Dermis microvascular lymphatic vessel endothelial cell (primary cell): ENCODE measurements around the gene RALGPS1. TPM values are rescaled to one million over a fixed set of nuclear protein-coding genes. Genes with fewer than 3 reads are reported as not detected.

Source experiments
- DNase-seq, 2 donors: peaks; one replicate each; pipeline versions ENCODE4 v3.0.0 to v3.0.0-alpha.2; 2010; ENCODE audit warnings: low read depth in 2 of 2
- total RNA-seq: library from RNA; depleted of rRNA; stranded (reverse); fragments of >200 nt; gene quantifications from 2 replicates; pipeline ENCODE4 v1.2.1, GENCODE V29; 2014

Gene RALGPS1
- total RNA-seq, 1 donor from 2014 or later: 3.9 TPM

DNA sequence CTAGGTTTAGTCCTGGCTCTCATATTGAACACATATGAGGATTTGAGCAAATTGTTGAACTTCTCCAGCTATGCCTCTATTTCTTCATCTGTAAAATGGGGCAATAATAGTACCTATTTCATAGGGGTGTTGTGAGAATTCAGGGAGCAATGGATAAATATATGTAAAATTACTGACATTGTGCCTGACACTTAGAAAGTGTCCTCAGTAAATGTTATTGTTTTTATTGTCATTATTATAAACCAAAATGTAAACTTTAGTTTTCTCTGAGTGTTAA lies 106.2 kb downstream of the RALGPS1 start:
- no peak for DNase-seq

- peak in 1 of 2 donors; percentile 8 for DNase-seq
Observed at GRCh38 chr9:127021664-127022363, 107.2 kb downstream of the RALGPS1 start.

DNA sequence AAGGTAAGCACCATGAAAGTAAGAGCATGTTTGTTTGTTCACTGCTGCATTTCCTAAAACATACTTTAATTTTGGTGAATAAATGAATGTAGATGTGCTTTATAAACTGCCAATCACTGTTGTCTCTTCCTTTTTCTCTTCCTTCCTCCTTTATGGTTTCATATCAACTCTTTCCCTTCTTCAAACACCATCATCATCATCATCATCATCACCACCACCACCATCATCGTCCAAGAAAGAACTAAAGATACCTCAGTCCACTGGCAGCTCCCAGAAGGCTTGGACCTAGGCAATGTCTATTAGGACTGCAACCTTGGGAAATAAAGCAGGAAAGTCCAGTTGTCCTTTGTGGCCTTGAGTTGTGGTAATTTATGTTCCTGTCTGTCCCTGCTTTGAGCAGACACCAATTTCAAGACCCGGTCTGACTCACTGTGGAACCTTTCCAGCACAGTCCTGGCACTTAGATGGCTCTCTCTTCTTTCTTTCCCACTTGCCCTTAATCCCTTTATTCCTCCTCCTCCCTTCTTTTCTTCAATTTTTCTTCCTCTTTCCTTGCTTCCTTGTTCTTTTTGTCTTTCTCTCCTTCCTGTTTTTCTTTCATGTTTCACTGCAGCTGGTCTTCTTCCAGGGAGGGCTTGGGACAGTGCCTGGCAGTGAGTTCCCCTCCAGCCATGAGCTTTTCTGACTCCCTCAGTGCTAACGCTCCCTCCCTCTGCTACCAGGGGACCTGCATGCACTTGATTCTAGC lies 108.5 kb downstream of the RALGPS1 start:
- no peak for DNase-seq

- no peak for DNase-seq
Observed at GRCh38 chr9:127025042-127025441, 110.5 kb downstream of the RALGPS1 start.

- no peak for DNase-seq
Observed at GRCh38 chr9:127027694-127028093, 113.1 kb downstream of the RALGPS1 start.

DNA sequence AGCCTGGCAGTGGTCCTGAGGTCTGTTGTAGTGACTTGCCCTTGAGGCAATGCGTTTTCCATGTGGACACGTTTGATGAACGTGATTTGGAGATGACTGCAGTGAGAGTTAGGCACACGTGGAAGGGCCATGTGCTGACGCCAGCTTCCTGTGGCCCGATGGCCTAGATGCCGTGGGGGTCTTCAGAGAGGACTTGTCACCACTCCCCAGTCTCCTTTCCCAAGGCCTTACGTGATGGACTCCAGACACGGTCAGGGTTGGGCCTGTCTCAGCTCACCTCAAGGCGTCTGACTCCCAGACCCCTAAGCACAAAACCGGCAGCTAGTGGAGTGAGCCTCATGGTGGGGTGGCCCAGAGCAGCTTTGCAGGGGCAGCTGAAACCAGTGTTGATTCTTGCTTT lies 115.0 kb downstream of the RALGPS1 start:
- no peak for DNase-seq

DNA sequence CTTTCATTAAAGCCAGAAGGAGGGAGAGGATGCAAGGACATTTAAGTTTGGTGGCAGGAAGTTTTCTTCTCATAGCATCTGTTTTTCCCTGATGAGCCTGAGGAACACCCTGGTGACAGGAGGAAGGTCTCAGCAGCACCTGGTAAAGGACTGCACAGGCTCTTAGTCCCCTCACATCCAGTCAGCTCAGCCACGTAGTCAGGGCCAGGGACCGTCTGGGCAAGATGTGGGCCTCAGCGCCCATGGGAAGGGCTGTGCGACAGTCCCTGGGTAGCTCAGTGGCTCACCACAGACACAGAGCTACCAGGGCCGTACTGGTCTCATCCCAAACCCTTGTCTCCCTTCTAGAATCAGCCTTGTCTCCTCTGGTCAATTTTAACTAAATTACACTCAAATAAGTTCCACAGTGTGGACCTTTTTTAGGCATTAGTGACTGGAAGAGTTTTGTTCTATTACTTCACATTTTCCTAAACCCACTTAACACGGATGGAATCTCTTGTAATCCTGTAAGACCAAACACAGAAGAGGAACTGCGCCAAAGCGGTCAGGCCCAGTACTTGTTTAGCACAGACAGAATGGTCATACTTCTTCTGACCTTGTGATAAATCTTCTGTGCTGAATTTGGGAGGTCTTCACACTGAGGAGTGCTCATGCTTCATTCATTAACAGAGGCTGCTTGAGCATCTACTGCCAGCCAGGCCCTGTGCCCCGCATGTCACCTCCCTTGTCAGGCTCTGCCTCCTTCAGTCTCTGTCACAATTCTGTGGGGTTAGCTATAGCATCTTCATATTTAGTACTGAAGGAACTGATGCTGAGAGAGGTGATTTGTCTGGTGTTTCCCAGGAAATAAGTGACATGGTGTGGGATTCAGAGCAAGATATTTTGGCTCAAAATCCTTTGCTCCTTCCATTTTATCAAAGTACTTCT lies 116.5 kb downstream of the RALGPS1 start:
- DNase-seq: no peak

- no peak for DNase-seq
Observed at GRCh38 chr9:127032256-127032655, 117.7 kb downstream of the RALGPS1 start.

GRCh38 chr9:127033061-127033460 lies 118.5 kb downstream of the RALGPS1 start:
- DNase-seq: no peak

DNA sequence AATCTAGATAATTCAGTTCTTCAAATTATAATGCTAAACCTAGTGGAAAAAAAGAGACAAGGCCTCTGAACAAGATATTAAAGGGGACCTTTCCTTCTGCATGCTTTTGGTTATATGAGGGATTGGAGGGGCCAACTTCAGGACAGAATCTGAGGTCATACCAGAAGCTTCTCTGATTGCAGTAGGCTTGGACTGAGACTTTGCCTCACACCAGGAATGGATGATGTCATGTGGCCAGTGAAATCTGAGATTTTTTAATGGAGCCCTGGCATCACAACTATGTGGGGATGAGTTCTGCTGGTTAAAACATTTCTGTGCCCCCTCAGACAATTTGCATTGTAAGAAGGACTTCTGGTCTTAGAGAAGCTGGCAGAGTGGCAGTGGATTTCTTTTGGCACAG lies 119.2 kb downstream of the RALGPS1 start:
- no peak for DNase-seq

- no peak for DNase-seq
Observed at GRCh38 chr9:127034691-127035090, 120.1 kb downstream of the RALGPS1 start.

- DNase-seq: no peak
Observed at GRCh38 chr9:127035423-127035822, 120.8 kb downstream of the RALGPS1 start.

DNA sequence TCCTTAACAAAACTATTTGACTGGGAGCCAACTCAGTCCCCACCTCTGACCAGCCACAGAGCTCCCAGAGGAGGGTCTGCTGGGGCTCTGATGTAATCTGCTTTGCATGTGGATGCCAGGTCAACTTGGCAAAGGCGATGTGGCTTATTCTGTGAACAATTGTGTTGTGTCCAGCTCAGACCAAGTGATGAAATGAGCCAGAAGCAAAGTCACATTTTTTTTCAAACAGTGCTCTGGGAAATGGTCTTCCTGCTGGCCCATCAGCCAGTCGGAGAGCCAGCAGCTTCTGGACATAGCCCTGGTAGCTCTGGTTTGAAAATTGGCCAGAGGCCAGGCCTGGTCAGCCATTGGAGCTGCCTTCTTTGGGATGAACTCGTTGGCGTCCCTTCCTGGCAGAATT lies 121.4 kb downstream of the RALGPS1 start:
- DNase-seq: peak; percentile 94 to 95

- DNase-seq: no peak
Observed at GRCh38 chr9:127036437-127036836, 121.9 kb downstream of the RALGPS1 start.

GRCh38 chr9:127038531-127038930 lies 123.9 kb downstream of the RALGPS1 start:
- no peak for DNase-seq

DNA sequence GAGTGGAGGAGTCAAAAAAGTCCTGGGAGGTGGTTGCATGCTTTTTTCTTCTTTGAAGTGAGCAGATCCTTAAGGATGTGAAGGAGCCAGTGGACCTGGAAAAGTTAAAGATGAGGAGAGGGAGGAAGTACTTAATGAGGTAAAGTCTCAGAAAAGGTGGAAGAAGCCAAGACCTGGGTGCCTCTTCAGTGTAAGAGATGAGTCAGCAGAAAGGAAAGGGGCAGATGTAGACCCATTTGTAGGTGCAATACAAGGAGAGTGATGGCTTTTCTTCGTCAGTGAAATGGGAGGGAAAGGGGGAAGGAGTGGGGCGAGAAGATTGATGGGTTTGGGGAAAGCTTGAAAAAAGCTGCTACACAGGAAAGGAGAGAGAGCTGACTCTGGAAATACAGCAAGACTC lies 124.9 kb downstream of the RALGPS1 start:
- no peak for DNase-seq

DNA sequence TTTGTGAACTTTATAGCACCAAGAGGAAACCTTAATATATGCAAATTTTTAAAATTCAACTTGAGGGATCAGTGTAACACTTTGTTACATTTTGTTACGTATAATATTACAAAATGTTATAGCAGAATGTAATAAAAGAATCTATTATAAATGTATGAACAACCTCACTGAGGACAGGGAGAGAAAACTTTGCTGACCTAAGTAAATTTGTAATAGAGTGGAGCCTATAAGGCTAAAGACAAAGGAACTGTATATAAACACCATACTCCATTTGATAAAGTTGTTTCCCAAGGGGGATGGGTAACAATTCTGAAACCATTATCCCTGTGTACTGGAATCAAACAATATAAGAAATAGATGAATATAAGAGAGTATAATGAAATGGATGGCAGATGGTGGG lies 130.6 kb downstream of the RALGPS1 start:
- no peak for DNase-seq

DNA sequence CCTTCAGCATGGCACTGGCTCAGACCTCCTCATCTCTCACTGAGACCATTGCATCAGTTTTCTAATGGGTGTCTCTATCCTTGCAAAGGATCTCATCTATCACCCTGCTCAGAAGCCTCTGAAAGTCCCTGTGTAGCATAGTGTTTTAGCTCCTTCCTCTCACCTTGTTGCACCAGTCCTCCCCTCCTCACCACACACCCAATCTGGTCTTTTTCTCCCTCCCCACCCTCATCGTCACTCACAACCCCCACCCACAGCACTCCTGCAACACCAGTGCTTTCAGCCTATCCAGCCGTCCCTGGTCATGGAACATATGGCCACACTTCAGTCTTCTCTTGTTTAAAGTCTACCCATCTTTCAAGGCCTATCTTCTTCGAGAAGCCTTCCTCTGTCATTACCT lies 133.4 kb downstream of the RALGPS1 start:
- DNase-seq: no peak

DNA sequence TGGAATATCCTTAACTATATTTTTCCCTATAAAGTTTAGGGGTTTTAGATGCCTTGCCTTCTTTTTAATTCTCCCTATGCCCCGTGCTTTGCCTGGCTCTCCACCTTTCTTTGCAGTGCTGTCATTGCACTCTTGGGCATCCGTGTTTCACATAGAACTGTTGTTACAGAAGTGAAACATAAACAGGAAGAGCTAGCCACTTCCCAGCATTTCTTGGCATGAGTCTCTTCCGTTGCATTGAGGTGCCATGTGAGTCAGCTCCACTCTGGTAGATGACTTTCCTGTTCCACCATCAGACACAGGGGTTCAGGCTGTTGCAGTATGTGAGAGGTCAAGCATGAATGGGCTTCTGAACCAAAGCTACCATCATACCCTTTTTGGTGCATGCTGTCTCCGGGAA lies 134.5 kb downstream of the RALGPS1 start:
- DNase-seq: peak; percentile 99

- peak in 1 of 2 donors; percentile 45 for DNase-seq
Observed at GRCh38 chr9:127049581-127049980, 135.0 kb downstream of the RALGPS1 start.

GRCh38 chr9:127050152-127050551 lies 135.6 kb downstream of the RALGPS1 start:
- no peak for DNase-seq

- no peak for DNase-seq
Observed at GRCh38 chr9:127050591-127051001, 136.0 kb downstream of the RALGPS1 start.
